Thyroid gland (tissue), 4 donors: ENCODE data around the gene ERBB2. TPM values are rescaled to one million over a fixed set of nuclear protein-coding genes. Genes with fewer than 3 reads are reported as not detected.
"Not testable (repeated sequence)": the region's sequence is repeated elsewhere in the genome, so short reads cannot be mapped to it uniquely, and the experiment has no call there.

Experiments used
- DNase-seq, 2 donors: peaks; one replicate each; pipeline ENCODE4 v3.0.0-alpha.2; 2019
- H3K27ac ChIP-seq, 3 donors: fragments of 200-600 bp; sonication (generic); 1 replicate in 2 of 3; 2 replicates in 1 of 3; pipeline ENCODE4 v1.5.1; 2016 to 2019; ENCODE audit warnings: mild to moderate bottlenecking in 1 of 3, moderate library complexity in 1 of 3
- H3K27me3 ChIP-seq: fragments of 200-600 bp; sonication (generic); one replicate; pipeline ENCODE4 v1.5.1; 2019
- H3K36me3 ChIP-seq, 2 donors: fragments of 200-600 bp; sonication (generic); one replicate each; pipeline ENCODE4 v1.5.1; 2016 to 2019
- H3K4me1 ChIP-seq, 2 donors: fragments of 200-600 bp; sonication (generic); one replicate each; pipeline ENCODE4 v1.5.1; 2017 to 2019
- H3K4me3 ChIP-seq, 3 donors: fragments of 200-600 bp; sonication (generic); replicated peaks in 1 of 3; 1 replicate in 2 of 3; 2 replicates in 1 of 3; pipeline ENCODE4 v1.5.1; 2016; ENCODE audit warnings: mild to moderate bottlenecking in 1 of 3
- H3K9me3 ChIP-seq: fragments of 200-600 bp; sonication (generic); one replicate; pipeline ENCODE4 v1.5.1; 2017
- POLR2A ChIP-seq, 2 donors: fragments of 450-650 bp; IDR thresholded peaks; one replicate each; pipeline ENCODE4 v1.6.1; 2017; ENCODE audit warnings: antibody characterized with exemption in 2 of 2, mild to moderate bottlenecking in 2 of 2, moderate library complexity in 1 of 2
- WGBS, 2 donors: methylation state at CpG; one replicate each; pipeline ENCODE4 v1.1.5; 2017; 5-methylcytosine and 5-hydroxymethylcytosine counted together
- intact Hi-C: fragments of 100-400 bp; cut with DNase I; formaldehyde crosslinking; loops from one replicate; pipeline ENCODE4 v1.15.1; 2023
- total RNA-seq, 4 donors: library from RNA; depleted of rRNA; stranded (reverse); fragments of >200 nt; gene quantifications; one replicate each; pipeline ENCODE4 v1.2.3, GENCODE V29; 2016
- TF ChIP-seq, protein P1 (sequence below), 6 experiments: fragments of 200-600 bp in 3 of 6; fragments of 450-650 bp in 3 of 6; sonication (generic) in 3 of 6; IDR thresholded peaks; one replicate each; pipeline ENCODE4 v1.5.1; 2016 to 2019; ENCODE audit warnings: antibody characterized with exemption in 6 of 6, mild to moderate bottlenecking in 2 of 6, inconsistent platforms in 1 of 6, moderate library complexity in 1 of 6

The ERBB2 gene
- total RNA-seq, 4 donors from 2014 or later = 74.3 to 170 (median 139) TPM

DNA sequence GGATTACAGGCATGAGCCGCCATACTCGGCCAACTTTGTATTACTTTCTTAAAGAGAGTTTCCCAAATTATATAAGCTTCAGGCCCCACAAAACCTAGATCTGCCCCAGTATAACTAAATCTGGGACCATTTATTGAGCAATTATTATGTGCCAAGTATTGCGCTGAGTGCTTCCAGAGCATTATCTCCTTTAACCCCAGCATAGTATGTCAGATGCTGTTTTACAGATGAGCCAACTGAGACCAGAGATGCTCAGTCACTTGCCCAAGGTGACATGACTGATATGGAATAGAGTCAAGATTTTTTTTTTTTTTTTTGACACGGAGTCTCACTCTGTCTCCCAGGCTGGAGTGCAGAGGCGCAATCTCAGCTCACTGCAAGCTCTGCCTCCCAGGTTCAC lies 1.9 kb upstream of the ERBB2 start:
- WGBS, 2 donors = 94 to 95% methylated on average over 5 of the region's 5 CpGs
- Histone ChIP-seq H3K27ac (no peak overlapping the region), H3K4me1 (peaks cover 16 to 25% of the 10 kb centered on the region in 2 donors), H3K36me3 (no peaks in the 10 kb centered on the region), H3K9me3 (no peaks in the 10 kb centered on the region), H3K27me3 (no peaks in the 10 kb centered on the region), H3K4me3 (no peak overlapping the region)
- no peak for DNase-seq
- intact Hi-C loops = no loop called here
- TF ChIP-seq POLR2A (IDR thresholded peaks at IDR 0.05) = no peak
- TF ChIP-seq, protein P1, sequence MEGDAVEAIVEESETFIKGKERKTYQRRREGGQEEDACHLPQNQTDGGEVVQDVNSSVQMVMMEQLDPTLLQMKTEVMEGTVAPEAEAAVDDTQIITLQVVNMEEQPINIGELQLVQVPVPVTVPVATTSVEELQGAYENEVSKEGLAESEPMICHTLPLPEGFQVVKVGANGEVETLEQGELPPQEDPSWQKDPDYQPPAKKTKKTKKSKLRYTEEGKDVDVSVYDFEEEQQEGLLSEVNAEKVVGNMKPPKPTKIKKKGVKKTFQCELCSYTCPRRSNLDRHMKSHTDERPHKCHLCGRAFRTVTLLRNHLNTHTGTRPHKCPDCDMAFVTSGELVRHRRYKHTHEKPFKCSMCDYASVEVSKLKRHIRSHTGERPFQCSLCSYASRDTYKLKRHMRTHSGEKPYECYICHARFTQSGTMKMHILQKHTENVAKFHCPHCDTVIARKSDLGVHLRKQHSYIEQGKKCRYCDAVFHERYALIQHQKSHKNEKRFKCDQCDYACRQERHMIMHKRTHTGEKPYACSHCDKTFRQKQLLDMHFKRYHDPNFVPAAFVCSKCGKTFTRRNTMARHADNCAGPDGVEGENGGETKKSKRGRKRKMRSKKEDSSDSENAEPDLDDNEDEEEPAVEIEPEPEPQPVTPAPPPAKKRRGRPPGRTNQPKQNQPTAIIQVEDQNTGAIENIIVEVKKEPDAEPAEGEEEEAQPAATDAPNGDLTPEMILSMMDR (IDR thresholded peaks at IDR 0.05) = no peak

GRCh38 chr17:39699157-39699817 lies 577 bp upstream of the ERBB2 start:
- peaks cover 29 to 38% of the 10 kb centered on the region in 2 donors for H3K4me1 ChIP-seq
- WGBS, 2 donors = 45 to 46% methylated on average over 11 of the region's 11 CpGs
- intact Hi-C loops, H3K9me3 ChIP-seq, DNase-seq, H3K36me3 ChIP-seq, H3K27me3 ChIP-seq: not testable (repeated sequence)
- peak overlapping the region; percentile 76 to 97 (median 90) for H3K27ac ChIP-seq
- H3K4me3 ChIP-seq = peak overlapping the region in 1 of 3 donors; percentile 91

DNA sequence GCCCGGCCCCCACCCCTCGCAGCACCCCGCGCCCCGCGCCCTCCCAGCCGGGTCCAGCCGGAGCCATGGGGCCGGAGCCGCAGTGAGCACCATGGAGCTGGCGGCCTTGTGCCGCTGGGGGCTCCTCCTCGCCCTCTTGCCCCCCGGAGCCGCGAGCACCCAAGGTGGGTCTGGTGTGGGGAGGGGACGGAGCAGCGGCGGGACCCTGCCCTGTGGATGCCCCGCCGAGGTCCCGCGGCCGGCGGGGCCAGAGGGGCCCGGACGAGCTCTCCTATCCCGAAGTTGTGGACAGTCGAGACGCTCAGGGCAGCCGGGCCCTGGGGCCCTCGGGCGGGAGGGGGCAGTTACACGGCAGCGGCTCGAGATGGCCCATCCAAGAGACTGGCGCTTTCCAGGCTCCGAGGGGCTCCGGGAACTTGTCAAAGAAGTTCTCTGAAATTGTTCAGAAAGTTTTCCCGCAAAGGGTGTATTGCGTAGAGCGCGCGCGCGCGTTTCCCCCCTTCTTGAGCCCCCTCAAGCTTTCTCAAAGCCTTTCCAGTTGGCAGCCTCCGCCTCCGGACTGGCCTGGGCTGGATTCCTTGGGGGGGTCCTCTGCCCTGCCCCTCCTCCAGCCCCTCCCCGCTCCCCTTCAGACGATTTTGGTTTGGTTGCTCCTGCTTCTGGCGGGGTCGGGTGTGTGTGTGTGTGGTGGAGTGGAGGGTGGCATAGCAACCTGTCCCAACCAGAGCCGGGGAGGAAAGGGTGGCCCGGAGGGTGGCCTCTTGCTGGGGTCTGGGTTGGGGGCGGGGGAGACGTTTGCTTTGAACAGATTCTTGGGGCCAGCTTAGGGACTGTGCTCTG lies 504 bp downstream of the ERBB2 start:
- Histone ChIP-seq H3K27ac (peak overlapping the region; percentile 90 to 97 (median 92)), H3K36me3 (no peaks in the 10 kb centered on the region), H3K9me3 (no peaks in the 10 kb centered on the region), H3K27me3 (no peaks in the 10 kb centered on the region), H3K4me3 (peak overlapping the region; percentile 13 to 91 (median 70)), H3K4me1 (peaks cover 40 to 49% of the 10 kb centered on the region in 2 donors)
- 2 to 3% methylated on average over 26 to 38 of the region's 57 CpGs for WGBS, 2 donors
- intact Hi-C loops = no loop called here
- peak; percentile 64 to 67 for DNase-seq
- TF ChIP-seq POLR2A (IDR thresholded peaks at IDR 0.05) = no peak
- TF ChIP-seq, protein P1 (IDR thresholded peaks at IDR 0.05) = no peak

- H3K36me3 ChIP-seq = no peaks in the 10 kb centered on the region
- peak overlapping the region; percentile 90 to 97 (median 92) for H3K27ac ChIP-seq
These were observed 1.3 kb downstream of the ERBB2 start for GRCh38 chr17:39701012-39701783.

More at GRCh38 chr17:39701012-39701783, 1.3 kb downstream of the ERBB2 start:
- intact Hi-C loops = no loop called here
- no peaks in the 10 kb centered on the region for H3K27me3 ChIP-seq
- TF ChIP-seq, protein P1 (IDR thresholded peaks at IDR 0.05) = no peak
- TF ChIP-seq POLR2A (IDR thresholded peaks at IDR 0.05) = no peak
- WGBS, 2 donors = 13 to 23% methylated on average over 10 of the region's 10 CpGs
- no peak for DNase-seq
- peaks cover 47 to 55% of the 10 kb centered on the region in 2 donors for H3K4me1 ChIP-seq
- H3K9me3 ChIP-seq = no peaks in the 10 kb centered on the region
- H3K4me3 ChIP-seq = peak overlapping the region; percentile 13 to 91 (median 70)
